Measurements from ENCODE around the gene PCF11. TPM values are rescaled to one million over a fixed set of nuclear protein-coding genes. Genes with fewer than 3 reads are reported as not detected.
"Not testable (repeated sequence)": the region's sequence is repeated elsewhere in the genome, so short reads cannot be mapped to it uniquely, and the experiment has no call there.

The PCF11 gene, protein sequence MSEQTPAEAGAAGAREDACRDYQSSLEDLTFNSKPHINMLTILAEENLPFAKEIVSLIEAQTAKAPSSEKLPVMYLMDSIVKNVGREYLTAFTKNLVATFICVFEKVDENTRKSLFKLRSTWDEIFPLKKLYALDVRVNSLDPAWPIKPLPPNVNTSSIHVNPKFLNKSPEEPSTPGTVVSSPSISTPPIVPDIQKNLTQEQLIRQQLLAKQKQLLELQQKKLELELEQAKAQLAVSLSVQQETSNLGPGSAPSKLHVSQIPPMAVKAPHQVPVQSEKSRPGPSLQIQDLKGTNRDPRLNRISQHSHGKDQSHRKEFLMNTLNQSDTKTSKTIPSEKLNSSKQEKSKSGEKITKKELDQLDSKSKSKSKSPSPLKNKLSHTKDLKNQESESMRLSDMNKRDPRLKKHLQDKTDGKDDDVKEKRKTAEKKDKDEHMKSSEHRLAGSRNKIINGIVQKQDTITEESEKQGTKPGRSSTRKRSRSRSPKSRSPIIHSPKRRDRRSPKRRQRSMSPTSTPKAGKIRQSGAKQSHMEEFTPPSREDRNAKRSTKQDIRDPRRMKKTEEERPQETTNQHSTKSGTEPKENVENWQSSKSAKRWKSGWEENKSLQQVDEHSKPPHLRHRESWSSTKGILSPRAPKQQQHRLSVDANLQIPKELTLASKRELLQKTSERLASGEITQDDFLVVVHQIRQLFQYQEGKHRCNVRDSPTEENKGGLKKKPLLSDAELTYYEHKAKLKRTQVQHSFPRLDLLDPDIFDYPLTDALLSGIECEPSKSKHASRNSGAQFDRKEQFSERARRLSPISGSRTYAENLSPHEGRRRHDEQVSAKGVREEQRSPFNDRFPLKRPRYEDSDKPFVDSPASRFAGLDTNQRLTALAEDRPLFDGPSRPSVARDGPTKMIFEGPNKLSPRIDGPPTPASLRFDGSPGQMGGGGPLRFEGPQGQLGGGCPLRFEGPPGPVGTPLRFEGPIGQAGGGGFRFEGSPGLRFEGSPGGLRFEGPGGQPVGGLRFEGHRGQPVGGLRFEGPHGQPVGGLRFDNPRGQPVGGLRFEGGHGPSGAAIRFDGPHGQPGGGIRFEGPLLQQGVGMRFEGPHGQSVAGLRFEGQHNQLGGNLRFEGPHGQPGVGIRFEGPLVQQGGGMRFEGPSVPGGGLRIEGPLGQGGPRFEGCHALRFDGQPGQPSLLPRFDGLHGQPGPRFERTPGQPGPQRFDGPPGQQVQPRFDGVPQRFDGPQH (N-terminal part only)
- 44.6 and 58.3 TPM in 2 replicates for total RNA-seq (2014; rRNA removed; shearing (Covaris generic))

DNA sequence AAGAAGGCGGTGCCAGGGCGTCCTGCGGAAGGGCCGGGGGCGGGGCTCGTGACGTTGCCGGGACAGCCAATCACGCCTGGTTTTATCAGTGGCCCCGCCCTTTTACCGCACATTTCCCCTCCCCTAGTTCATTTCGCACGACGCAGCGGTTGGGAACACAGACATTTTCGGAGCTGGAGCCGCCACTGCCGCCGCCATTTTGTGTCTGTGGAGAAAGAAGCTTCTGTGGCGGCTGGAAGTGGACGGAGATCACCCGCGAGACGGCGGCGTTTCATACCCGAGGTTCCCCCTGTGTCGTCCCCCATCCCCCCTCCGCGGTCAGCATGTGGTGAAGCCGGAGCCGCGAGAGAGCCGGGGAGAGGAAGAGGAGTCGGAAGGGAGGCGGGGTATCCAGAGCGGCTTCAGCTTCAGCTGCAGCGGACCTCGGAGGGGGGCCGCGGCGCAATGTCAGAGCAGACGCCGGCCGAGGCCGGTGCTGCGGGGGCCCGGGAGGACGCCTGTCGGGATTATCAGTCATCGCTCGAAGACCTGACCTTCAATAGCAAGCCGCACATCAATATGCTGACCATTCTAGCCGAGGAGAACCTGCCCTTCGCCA, at the start of gene PCF11:
TSS of gene PCF11 (plus strand) at position 136 of the 598 bp plus-strand sequence. CDS start at position 445, 309 bp downstream.
- DNase-seq (ENCODE audit: low spot score) = no peak

DNA sequence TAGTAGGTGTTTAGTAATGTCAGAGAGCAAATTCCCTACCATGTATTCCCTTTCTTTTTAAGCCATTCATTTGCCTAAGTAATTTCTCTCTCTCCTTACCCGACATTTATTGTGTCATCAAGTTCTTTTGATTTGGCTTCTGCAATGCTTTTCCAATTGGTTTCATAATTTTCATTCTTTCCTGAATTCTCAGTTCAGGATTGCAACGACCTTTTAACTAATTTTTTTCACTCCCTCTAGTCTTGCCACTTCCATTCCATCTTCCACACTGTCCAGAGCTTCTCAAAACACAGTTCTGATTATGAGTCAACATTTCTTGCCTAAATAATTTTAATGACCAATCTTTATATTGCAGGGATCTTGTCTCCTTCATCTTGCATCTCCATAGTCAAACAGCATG, 44.0 kb upstream of the PCF11 start:
- no peak for DNase-seq (ENCODE audit: low spot score)

DNA sequence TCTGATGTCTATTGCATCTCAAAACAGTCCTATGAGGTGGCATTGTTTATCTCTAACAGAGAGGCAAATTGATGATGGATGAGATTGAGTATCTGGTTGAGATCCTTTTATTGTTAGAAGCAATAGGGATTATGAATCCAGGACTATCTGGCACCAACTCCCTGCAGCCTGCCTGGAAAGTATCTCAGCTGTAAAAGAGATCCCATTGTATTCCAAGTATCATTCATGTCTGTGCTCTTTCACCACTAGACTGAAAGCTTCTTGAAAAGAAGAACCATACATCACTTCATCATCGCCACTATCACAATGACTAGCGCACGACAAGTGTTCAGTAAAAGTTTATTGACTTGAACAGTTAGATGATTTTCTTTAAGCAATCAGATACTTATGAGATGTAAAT, 41.9 kb upstream of the PCF11 start:
- DNase-seq (ENCODE audit: low spot score) = no peak

DNA sequence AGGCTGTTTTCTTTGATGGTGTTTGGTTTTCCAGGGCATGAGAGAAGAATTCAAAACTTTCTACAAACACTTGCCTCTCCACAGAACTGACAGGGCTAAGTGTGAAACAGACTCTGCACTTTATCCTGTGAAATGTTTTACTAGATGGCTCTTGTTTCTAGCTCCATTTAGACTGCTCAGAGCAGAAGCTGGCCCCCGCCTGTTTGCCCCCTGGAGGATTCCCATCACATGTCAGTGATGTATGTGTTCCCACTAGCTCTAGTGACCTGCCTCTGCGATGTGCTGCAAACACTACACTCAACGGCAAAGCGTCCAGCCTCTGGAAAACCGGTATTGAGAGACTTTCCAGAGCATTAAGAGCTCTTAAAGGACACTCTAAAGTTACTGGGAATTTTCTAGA, 41.4 kb upstream of the PCF11 start:
- no peak for DNase-seq (ENCODE audit: low spot score)

DNA sequence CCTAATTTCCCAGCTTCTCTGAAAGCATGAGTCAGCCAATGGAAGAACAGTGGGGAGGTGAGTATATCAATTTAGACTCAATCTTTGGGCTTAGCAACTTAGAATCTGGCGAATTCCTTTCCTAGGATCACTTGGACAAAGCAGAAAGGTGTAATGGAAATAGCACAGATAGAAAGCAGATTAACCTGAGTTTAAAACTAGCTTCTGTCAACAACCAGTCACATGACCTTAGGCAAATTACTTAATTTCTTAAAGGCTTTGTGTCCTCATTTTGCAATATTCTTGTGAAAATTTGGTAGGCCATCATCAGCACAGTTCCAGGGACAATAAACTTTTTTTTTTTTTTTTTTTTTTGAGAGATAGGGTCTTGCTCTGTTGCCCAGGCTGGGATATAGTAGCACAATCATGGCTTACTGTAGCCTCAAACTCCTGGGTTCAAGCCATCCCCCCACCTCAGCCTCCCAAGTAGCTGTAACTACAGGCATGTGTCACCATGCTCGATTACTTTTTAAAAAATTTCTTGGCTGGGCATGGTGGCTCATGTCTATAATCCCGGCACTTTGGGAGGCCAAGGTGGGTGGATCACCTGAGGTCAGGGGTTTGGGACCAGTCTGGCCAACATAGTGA, 40.8 kb upstream of the PCF11 start:
- no peak for DNase-seq (ENCODE audit: low spot score)

DNA sequence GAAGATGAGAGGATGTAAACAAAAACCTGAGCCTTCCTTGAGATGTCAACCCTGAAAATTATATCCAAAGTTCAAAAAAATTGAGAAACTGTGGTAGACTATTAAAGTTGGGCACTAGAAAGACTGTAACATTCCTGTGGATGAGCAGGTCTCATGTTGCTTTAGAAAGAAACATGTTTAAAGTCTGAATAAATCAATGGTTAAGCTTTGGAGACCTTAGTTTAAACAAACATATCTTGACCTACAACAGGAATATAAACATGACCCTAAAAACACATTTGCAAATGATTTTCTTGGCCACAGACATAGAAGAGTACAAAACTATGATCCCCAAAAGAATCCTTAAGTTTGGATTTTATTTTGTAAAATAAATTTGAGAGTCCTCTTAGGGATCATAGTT, 38.1 kb upstream of the PCF11 start:
- no peak for DNase-seq (ENCODE audit: low spot score)

DNA sequence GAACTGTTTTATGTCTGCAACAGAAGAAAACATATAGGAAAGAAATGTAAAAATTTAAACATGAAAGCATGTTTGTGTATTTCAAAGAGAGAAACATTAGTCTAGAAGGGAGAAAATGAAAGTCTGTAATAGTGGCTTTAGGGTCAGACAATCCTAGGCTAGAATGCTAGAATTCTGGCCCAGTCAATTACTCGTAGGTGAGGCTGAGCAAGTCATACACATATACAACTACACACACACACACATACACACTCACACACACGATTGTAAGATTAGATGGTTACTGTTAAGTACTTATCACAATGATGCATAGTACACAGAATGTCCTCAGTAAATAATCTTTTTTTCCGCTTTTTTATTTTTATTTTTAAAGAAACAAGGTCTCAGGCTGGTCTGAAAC, 37.7 kb upstream of the PCF11 start:
- no peak for DNase-seq (ENCODE audit: low spot score)

DNA sequence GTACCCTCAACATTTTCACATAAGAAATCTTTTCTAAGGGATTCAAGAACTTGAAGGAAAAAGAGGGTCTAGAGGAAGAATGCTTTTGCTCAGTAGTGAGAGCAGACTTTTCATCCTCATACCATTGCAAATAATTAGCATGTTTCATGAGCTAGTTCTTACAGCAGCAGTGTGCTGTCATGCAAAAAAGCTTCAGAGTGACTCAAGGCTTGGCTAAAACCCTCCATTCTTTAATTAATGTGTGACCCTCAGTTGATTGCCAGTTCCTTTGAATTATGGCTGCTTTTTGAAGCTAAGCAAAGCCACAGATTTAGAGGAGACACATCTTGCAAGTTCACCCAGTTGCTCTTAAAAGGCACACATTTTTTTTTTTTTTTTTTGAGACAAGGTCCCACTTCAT, 36.6 kb upstream of the PCF11 start:
- no peak for DNase-seq (ENCODE audit: low spot score)

DNA sequence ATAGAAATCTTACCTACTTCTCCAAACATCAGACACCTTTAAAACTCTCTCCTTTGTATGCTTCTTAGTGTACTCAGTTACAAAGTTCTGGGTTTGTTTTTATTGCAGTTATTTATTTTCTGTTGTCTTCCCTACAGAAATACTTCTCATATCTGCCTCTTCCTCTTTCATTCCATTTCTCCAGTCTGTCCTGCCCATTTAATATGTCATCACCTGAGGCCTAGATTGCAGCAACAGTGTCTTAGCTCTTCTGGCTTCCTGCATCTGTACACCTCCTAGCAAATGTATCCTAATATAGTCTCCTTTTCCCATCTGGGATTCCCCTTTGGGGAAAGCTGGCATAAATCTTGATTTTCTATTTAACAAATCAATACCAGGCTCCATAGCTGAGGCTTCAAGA, 34.9 kb upstream of the PCF11 start:
- DNase-seq (ENCODE audit: low spot score) = no peak

DNA sequence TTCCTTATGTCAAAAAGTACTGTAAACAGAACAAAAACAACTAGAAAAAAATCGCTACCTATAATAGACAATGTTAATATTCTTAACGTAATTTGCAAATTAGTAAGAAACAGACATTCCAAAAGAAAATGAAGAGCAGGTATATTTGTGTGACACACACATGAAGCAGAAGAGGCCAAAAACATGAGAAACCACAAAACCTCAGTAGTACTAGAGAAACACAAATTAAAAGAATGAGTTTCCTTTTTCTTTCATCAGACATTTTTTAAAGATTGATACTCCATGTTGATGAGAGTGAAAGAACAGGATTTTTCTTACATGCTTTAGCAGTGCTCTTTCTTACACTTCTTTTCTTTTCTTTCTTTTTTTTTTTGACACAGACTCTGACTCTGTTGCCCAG, 34.2 kb upstream of the PCF11 start:
- DNase-seq (ENCODE audit: low spot score) = no peak

DNA sequence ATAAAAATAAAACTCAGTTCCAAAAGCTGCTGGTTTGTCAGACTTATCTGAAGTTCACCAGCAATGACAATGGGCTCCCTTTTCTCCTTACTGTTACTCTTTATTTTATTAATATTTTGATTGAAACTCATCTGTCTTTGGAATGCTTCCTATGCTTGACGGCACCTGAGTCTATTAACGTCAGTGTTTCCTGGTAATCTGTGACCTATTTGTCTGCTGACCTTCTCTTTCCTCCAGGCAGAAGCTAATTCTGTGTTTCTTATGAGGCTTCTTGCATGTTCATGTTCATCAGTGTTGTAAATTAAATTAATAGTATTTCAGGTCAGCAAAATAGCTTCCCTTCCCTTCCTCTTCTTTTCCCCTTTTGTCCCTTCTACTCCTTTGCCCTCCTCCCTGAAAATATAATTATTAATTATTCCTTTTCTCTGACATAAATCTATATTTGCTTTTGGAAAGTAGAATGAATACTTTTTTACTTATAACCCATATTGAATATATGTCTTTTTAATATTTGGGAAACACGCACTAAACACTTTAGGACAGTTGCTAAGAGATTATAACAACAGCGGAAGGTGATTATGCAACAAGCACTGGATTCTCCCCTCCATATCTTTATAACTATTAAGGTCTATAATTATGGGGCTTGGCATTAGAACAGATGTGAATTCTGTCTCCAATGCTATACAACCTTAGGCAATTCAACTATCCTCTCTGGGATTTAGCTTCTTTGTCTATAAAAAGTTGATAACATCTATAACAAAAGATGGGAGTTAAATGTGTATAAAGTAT, 32.1 kb upstream of the PCF11 start:
- peak; percentile 4 for DNase-seq (ENCODE audit: low spot score)

DNA sequence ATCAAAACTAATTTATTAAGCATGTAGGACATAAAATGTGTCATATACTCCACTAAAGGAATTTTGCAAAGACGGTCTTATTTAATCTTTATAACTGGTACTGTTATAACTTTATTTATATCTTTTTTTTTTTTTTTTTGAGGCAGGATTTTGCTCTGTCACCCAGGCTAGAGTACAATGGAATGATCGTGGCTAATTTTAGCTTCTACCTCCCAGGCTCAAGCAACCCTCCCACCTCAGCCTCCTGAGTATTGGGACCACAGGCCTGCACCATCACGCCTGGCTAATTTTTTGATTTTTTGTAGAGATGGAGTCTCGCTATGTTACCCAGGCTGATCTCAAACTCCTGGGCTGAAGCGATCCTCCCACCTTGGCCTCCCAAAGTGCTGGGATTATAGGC, 31.4 kb upstream of the PCF11 start:
- DNase-seq (ENCODE audit: low spot score) = no peak

DNA sequence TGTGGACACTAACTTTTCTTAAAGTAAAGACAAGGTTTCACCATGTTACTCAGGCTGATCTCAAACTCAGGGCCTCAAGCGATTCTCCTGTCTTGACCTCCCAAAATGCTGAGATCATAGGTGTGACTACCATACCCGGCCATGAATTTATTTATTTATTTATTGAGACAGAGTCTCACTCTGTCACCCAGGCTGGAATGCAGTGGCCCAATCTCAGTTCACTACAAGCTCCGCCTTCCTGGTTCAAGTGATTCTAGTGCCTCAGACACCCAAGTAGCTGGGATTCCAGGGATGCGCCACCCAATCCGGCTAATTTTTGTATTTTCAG, 29.7 kb upstream of the PCF11 start:
- DNase-seq (ENCODE audit: low spot score) = no peak

DNA sequence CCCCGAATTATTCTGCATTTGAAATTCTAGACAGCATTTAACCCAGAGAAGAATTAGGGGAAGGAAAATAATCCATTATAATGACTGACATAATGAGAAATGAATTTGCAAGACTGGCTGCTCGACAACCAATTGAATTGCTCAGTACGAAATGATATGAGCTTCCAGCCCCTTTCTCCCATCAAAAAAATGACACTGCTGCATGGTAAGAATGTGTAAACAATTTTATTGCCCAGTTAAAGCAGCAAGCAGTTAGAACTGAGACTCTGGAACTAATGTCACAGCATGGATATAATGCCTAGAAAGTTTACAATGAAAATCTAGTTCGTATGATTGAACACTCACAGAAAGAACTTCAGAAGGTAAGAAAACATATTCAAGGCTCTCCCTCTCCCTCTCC, 24.7 kb upstream of the PCF11 start:
- no peak for DNase-seq (ENCODE audit: low spot score)

DNA sequence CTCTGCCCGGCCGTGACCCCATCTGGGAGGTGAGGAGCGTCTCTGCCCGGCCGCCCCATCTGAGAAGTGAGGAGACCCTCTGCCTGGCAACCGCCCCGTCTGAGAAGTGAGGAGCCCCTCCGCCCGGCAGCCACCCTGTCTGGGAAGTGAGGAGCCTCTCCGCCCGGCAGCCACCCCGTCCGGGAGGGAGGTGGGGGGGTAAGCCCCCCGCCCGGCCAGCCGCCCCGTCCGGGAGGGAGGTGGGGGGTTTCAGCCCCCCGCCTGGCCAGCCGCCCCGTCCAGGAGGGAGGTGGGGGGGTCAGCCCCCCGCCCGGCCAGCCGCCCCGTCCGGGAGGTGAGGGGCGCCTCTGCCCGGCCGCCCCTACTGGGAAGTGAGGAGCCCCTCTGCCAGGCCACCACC, 23.7 kb upstream of the PCF11 start:
- DNase-seq (ENCODE audit: low spot score) = not testable (repeated sequence)

DNA sequence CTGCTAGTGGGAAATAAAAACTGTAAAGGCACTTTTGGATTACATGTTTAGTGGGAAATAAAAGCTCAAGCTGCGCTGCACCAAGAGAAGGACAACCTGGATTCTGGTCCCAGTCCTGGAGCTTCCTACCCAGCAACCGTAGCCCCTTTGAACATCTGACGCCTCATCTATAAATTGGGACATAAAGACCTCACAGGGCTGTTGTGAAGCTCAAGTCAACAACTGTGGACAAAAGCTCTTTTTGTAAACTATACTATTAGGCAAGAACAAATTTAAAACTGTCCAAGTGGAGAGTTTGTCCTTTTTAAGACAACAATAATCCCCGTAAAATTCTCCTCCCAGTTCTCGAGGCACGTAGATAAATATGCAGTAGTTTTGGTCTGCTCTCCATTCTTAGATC, 17.6 kb upstream of the PCF11 start:
- DNase-seq (ENCODE audit: low spot score) = no peak

DNA sequence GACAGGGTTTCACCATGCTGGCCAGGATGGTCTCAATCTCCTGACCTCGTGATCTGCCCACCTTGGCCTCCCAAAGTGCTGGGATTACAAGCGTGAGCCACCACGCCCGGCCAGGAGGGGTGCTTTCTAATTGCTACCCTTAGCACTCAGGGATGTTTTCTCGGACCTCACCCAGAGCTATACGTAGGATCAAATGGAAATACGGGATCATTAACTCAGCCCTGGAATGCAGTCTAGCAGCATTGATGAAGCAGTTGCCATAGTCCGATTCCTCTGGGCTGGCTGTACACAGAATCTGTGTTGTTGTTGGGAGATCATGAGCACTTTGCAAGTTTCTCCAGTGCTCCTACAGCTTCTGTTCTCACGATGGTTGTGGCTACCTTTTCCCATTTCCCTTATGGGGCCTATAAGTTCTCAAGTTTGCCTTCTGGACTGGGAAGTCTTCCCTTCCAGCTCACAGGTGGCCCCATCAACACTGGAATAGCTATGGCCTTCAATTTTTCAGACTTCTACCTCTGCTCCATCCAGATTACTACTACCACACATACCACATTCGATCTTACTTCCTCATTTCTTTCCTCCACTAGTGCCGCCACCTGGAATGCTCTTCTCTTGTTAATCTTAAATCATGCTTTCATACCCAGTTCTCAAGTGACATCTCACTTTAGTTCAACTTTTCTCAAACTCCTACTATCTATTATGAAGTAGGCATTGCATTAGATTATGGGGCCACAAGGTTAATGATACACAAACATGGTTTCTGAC, 16.1 kb upstream of the PCF11 start:
- no peak for DNase-seq (ENCODE audit: low spot score)

DNA sequence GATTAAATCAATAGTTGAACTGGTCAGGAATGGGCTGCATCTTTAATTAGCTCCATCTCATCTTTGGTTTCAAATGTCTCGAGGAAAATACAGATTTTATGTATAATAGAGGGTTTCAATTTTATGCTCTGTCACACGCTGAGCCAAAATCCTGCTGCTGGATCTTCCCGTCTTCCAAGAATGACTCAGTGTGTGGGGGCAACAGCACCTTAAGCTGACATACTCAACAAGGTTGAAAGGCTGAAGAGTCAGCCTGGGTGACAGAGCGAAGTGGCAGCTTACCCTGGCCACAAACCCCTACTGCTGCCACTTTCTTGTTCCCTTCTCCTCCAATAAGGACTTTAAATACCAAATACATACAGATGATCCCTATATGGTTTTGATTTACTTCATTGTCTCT, 9.0 kb upstream of the PCF11 start:
- DNase-seq (ENCODE audit: low spot score) = no peak

DNA sequence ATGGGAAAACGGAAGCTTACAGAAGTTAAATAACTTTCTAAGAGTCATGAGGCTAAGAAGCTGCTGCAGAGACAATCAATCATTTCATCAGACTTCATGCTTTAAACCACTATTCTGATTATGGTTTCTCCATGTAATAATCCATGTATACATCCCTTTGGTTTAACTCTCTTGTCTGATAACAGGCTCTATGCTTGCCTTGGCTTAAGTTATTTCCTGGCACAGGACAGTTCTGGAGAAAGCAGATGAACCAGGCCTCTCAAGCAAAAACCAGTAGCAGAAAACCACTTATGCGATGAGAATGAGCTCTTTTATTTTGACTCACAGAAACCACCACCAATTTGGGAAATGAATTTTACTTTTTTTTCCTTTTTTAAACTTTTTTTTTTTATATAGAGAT, 6.5 kb upstream of the PCF11 start:
- no peak for DNase-seq (ENCODE audit: low spot score)

Measured in HT-29 (cell line).